Tongue (tissue), 2 donors: Measurements from ENCODE around the gene RSPH3. TPM values are rescaled to one million over a fixed set of nuclear protein-coding genes. Genes with fewer than 3 reads are reported as not detected.
"Not testable (repeated sequence)": the region's sequence is repeated elsewhere in the genome, so short reads cannot be mapped to it uniquely, and the experiment has no call there.

Experiments
- DNase-seq: peaks from one replicate; pipeline ENCODE4 v3.0.0-alpha.2; 2015
- total RNA-seq: library from RNA; depleted of rRNA; stranded (reverse); fragments of >200 nt; gene quantifications from one replicate; pipeline ENCODE4 v1.2.3, GENCODE V29; 2014

RSPH3 gene, protein sequence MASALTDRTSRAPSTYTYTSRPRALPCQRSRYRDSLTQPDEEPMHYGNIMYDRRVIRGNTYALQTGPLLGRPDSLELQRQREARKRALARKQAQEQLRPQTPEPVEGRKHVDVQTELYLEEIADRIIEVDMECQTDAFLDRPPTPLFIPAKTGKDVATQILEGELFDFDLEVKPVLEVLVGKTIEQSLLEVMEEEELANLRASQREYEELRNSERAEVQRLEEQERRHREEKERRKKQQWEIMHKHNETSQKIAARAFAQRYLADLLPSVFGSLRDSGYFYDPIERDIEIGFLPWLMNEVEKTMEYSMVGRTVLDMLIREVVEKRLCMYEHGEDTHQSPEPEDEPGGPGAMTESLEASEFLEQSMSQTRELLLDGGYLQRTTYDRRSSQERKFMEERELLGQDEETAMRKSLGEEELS
- total RNA-seq: 7.8 TPM

DNA sequence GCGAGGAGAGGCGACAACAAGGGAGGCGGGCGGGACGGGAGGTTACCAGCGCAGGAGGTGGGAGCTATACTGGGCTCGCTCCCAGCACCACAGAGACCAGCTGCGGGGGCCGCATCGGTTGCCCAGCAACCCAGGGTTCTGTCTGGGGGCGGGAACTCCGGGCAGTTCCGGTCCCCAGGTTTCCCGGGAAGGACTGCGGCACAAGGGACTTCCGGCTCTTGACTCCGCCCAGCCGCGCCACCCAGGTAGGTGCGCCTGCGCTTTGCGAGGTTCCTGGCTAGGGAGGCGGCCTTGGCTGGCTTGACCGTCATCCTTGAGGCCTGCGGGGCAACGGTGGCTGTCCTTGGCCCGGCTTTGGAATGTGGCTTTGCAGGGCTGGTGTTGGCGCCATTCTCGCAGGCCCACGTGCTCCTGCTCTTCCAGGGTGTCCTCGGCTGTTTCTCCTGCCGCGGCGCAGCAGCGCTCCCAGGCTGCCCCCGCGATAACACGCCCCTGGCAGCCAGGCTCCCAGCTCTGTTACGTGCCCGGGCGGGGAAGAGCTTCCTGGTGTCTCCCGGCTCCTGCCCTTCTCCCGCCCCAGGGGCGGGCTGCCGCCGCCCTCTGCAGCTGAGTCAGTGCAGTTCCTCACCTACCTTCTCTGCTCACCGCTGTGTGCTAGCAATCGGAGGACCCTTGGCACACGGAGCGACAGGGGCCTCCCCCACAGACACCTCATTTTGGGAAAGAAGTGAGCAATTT lies at the start of gene RSPH3:
Gene RSPH3, minus strand, starts transcription at position 537 of the 738 bp plus-strand sequence. CDS start 652 bp downstream, outside the sequence.
- peak; percentile 98 for DNase-seq

DNA sequence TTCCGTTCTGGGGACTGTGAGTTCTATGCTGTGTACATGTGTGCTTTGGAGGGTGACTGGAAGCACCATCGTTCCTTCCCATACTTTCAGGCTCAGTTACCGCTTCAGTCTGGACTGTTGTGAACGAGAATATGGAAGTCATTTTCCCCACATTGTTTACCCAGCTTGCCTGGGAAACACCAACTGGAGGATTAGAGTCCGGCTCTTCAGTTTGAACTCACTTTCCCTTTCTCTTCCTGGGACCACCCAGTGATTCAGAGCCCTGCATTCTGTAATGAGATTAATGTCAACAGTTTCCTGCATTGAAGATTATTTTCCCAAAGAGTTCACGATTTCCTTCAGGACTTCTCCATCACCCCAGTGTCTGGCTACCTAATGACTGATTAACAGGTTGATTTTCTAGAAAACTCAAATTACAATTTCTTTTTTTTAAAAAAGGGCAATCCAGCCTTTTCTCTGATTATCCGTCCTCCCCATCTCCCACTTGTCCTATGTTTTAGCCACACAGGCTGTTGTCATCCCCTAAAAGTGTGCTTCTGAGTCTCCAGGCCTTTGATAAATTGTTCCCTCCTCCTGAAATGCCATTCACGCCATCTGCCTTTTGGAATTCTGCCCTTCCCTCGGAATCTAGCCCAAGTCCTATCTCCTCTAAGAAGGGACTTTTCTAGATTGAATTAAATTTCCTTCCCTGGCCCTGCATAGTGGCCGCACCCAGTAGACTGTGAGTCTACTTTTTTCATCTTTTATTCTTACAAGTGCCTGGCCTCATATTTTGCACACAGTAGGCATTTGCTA lies 48.1 kb upstream of the RSPH3 start:
- peak; percentile 53 for DNase-seq

DNA sequence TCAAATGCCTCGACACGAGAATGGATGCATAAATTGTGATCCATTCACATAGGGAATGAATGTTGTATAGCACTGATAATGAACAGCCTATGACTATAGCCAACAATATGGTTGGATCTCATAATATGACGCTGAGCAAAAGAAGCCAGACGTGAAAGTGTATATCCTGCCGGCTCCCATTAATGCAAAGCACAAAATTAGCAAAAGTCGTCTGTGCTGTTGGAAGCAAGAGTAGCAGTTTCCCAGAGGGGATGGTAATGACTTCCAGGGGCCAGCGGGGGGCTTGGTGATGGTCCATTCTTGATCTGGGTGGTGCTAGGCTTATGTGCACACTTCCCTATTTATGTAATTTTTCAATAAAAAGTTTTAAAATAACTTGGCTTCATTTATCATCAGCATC lies 45.8 kb upstream of the RSPH3 start:
- DNase-seq: no peak

DNA sequence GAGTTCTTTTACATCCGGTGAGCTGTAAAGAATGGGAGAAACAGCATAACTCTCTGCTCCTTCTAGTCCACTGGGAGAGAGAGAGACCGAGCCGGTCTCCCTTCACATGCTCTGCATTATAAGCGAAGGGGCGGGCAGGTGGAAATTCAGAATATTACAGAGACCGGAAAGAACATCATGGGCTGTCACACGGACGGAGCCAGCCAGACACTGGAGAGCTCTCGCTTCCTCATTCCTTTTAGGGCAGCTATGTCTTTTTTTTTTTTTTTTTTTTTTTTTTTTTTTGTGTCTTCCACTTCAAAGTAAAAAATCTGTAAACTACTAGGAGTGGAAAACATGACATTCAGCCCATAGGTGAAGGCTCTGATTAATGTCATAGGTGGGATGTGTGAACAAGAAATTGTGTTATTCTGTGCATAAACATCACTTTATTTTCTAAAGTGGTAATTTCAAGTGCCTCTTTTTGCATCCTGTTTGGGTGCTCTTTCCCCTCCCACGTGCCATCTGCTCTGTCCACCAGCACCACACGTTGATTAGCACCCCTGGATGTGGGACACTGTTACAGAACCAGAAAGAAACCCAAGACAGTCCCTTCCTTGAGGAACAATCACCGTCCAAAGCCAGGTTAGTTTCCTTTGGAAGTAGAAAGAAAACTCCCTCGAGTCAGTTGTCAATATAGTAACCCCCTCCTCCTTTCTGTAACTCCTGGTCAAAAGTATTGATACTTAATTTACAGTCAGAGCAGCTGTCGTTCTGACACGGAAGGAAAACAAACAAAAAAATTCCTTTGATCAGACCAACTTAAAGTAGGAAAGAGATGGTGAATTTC lies 45.1 kb upstream of the RSPH3 start, which contains the start of gene TAGAP:
Gene TAGAP, minus strand, starts transcription at position 93 of the 829 bp plus-strand sequence. CDS start 845 bp downstream, outside the sequence.
- peak; percentile 59 for DNase-seq

DNA sequence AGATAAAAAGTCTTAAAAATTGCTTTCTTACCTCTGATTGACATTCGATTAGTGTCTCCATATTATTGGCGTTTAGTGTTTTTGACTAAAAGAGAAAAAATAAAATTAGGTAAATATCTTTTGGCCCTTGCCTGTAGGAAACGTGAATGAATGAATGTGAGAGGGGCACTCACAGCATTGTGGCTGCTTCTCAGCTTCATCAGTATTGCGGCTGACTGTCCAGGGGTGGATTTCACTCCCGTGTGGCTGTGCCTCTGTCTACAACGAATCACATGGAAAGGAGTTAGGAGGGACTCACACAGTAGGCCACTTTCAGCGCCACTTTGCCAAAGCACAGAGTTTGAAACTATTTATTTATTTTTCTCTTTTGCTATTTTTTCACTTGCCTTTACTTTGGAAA lies 43.9 kb upstream of the RSPH3 start:
- DNase-seq: no peak

DNA sequence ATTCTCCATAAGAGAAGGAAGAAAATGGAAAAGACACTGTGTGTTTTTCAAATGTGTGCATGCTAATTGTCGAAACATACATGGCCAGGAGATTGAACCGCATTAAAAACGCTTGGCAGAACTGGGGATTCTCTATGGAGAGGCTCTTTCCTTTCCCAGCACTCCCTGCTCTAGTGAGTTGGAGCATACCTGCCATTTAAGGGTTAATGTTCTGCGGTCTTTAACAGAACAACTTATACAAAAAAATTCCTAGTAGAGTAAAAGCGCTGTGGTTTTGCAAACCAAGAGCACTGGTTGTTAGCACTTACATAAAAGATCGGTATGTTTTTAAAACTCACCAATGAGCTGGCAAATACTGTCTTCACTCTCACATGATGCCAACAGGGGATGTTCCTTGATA lies 43.2 kb upstream of the RSPH3 start:
- DNase-seq: no peak

DNA sequence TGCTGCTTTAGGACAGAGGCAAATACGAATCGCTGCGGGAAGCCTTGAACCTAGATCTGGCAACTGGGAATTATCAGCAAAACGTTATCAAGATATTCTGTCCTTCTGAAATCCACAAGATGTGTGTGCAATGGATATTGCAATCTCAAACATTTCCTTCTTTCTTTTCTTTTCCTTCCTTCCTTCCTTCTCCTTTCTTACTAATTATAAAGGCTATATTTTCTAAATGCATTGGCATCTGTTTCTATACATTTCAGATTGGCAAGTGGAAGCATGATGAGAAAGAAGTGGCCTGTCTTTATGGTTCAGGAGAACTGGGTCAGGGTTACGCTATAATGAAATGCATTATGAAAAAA lies 42.8 kb upstream of the RSPH3 start:
- no peak for DNase-seq

DNA sequence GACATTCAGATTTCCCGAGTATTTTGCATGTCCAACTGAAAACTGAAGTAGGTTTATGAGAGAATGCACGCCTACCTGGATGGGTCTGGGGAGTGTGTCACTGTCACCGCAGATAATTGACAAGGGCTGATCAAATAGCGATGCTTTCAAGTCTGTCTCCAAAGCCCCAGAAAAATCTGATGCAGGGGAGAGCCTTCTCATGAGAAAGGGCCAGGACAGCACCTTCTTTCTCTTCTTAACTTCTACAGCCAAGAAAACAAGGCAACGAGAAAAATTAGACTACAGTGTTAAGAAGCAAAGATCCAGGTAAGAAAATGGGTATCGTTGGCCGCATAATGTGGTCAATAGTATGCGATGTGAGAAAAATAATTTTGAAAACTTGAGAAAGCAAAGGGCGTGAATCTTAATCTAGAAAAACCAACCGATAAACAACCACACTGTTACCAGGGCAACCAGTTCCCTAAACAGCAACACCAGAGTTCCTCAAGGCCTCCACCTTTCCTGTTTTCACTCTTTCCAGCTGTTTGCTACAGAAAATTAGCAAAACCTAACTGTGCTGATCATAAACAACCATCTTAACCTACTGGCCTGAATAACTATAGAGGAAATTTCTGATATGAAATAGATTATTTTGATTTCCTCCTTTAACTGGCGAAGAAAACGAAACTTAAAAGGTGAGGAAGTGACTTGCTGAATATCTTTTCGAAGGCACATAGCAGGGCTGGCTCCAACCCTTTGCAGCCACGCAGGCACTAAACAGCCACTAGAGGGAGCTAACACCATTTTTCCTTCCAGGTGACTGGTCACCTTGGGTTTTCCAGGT lies 42.2 kb upstream of the RSPH3 start:
- DNase-seq: peak; percentile 82

DNA sequence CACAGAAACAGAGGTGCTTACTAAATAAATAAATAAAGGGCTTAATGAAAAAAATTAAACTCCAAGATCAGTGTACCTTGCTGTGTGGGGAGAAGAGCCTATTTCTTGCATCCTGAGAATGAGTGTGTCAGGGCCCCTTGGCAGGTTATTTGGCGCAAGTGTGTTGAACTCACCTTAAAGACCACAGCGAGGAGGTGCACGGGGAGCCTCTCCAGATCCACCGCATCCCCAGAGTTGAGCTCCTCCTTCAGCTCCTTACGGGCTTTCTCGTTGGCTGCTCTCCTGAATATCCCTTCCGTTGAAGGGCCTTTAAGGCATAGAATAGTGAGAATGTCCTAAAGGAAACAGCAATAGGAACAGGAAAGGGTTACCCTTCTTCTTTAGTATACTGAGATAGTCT lies 41.2 kb upstream of the RSPH3 start:
- DNase-seq: no peak

DNA sequence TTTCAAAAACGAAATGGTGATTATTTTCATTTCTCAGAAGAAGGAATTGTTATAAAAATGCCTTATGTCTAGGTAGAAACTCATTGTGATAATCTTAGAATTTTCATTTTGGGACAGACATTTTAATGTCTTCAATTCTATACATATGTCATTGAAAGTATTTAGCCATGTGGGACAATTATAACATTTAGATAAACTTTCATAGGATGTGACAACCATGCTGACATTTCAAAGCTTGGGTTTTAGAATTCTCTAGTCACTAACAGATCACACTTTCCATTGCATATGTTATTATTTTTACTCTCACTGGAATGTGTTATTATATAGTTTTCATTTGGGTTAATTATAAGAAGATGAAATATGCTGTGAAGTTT lies 39.9 kb upstream of the RSPH3 start:
- DNase-seq: no peak

DNA sequence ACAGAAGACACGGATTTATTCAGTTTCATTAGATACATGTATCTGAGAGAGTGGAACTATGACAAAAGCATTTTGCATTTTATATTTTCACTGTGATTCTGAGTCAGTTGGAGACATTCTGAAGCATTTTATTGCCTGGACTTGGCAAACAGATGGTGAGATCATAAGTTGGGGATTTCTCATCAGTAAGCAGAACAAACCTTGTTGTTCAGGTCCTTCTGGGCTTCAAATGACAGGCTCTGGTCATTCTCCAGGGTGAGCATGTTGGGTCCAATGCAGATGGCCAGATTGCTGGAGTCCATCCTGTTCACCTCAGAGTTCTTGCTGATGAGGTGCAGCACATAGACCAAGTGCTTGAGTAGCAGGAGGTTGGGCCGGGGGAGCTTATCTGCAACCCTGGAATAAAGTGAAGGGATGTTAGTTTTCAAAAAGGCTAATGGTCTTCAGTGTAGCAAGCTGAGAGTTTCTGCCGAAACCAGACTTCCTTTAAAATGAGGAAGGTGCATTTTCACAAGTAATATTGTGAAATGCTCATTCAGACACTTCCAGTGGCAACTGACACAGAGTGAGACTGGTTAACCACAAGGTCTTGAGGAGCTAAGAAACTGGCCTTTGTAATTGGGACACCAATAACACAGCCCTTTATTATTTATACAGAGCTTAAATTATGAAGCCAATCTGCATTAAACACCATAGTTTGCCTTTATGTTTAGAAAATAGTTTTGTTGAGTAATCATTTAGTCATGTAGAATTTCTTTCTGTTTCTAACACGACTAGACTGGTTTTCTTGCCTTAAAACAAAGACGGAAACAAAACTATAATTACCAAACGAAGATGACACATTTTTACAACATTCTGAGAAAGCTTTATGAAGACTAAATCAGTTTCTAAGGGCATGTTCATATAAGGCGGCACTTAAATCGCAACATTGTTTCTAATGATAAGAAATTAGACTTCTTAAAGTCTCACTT lies 39.2 kb upstream of the RSPH3 start:
- no peak for DNase-seq

DNA sequence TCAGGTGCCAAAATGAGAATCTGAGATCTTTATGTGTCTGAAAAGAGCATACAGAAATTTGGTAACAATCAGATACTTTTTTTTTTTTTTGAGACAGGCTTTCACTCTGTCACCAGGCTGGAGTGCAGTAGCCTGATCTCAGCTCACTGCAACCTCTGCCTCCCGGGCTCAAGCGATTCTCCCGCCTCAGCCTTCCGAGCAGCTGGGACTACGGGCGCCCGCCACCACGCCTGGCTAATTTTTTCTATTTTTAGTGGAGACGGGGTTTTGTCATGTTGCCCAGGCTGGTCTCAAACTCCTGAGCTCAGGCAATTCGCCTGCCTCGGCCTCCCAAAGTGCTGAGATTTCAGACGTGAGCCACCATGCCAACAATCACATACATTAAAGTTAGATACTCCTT lies 38.3 kb upstream of the RSPH3 start:
- DNase-seq: not testable (repeated sequence)

DNA sequence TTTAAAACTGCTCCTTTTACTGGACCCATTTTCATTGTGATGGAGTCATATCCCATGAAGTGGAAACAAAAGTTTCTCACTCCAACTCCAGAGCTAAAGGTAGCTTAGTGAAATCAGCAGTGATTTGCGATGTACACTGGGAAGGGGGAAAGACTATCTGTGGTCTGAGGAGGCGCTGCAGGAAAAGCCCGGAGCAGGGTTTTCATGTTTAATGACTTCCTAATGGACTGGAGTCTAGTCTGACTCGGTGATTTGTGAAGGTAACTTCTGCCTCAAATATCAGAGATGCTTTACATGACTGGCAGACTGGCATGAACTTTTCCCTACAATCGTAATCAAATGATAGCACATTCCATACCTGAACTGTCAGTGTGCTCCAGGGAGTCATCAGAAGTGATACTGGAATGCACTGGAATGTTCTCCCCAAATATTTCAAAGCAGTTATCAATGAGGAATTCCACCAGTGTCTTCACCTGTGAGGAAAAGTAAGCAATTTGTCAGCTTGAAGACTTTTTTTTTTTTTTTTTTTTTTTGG lies 37.8 kb upstream of the RSPH3 start:
- no peak for DNase-seq

DNA sequence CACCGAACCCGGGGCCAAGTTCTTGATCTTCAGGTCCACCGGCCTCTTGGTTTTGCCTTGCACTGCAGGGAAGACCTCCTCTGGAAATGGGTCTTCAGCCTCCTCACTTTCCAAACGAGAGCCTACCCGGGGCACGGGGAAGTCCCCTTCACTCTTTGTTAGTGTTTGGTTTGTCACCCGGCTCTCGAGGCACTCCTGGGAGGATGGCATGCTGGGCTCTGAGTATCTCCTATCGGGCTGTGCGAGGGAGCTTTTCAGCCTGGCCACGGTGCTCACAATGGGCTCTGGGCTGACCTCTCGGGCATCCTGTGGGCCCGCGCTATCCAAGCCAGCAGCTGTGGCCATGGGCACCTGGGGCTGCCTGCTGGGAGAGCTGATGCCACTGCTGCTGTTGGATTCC lies 36.7 kb upstream of the RSPH3 start:
- DNase-seq: no peak

DNA sequence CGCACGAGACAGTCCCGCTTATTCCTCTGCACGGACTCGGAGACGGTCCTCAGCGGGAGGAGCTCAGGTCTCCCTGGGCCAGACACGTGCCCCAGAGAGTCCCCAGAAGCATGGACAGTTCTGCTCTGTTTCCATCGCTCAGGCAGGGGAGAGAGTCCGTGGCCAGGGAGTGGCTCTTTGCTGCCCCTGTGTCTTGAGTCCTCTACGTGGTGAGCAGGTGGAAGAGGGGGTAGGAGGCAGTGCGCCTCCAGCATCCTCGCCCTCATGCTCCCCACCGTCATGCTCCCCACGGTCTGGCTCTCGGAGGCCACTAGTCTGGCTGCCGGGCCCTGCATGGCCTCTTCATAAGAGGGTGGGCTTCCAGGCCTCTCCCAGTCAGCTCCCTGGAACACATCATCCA lies 35.9 kb upstream of the RSPH3 start:
- DNase-seq: no peak

DNA sequence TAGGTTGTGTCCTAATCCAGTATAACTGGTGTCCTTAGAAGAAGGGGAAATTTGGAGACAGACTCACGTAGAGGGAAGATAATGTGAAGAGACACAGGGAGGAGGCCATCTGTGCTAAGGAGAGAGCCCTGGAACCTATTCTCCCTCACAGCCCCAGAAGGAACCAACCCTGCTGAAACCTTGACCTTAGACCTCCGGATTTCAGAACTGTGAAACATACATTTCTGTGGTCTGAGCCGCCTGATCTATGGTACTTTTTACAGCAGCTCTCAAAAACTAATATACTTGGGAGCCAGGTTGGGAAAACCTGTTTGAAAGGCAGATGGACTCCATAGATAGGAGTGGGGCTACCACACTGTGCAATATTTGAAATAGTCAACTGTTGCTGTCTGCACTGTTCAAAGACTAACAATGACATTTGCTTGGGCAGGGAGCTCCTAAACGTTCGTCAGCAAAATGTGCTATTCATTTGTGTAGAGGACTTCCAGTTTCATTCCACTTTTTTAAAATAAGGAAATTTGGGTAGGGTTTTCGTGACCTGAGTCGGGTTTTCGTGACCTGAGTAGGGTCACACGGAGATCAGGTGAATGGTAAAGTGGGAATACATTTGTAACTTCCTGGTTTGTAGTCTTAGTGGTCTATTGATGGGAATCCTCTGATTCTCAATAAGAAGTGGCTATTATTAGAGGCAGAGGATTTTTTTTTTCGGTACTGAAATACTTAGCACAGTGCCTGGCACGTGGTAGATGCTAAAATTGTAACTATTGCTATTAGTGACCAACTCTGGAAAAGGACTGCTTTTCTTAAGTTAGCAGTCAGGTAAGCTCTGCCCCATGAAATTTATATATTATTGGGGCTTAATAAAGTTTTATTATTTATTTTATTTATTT lies 33.4 kb upstream of the RSPH3 start:
- DNase-seq: no peak

DNA sequence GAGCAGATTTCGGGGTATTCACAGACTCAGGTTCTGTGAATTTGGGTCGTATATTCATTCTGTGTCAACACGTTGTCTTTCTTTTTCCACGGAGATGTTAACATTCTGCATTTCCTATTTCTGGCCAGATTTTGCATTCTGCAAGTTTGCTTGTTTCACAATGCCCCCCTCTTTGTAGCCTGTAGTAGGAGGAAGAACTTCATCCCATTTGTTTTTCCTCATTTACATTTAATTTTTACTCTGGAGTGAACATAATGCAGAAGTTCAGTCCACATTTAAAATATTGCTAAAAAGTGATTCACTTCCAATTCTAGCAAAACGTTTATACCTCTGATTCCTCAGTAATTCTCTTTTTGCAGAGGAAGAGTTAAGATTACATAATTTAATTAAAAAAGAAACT lies 31.8 kb upstream of the RSPH3 start:
- DNase-seq: no peak

DNA sequence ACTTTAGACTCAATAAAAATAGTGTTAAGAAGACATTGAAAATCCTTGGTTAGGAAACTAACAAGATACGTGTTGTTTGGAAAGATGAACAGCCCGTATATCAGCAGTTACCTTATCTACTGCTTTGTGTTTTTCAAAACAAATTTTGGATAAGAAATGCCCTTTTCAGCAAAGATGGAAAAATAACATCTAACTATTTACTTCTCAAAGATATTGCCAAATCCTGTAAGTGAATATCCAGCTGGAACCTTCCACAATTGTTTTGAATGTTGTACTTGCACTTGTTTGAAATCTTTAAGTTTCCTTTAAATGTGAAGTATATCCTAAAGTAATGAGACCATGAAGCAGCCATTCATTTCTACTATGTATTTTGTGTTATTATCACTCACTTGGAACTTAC lies 30.2 kb upstream of the RSPH3 start:
- DNase-seq: no peak
